Measurements from ENCODE around the gene ENTPD3.
A peak's percentile ranks its signal among the peaks of the same experiment; 100 is the strongest.

ENTPD3 gene

DNA sequence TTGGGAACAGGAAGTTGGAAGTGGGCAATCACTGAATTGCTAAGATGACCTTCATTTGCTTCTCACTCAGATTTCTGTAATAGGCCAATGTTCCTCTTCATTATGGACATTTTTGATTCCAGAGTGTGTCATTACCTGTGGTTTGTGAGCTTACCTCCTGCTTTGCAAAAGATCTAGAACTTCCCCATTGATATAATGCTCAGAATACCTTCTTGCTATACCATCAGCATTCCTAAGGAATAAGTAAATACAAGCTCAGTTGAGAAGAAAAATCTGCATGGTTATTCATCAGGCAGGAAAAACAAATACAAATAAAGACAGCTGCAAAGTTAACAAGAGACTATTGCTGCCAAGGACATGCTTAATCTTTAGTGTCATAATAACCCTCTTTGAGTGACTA is 64.6 kb downstream of the ENTPD3 start:
- no peak overlapping the region for H3K4me3 ChIP-seq (ENCODE audit: control insufficient read depth, low read depth, low read length)
- no peak for DNase-seq (ENCODE audit: low read depth)
- TF ChIP-seq, protein P1, sequence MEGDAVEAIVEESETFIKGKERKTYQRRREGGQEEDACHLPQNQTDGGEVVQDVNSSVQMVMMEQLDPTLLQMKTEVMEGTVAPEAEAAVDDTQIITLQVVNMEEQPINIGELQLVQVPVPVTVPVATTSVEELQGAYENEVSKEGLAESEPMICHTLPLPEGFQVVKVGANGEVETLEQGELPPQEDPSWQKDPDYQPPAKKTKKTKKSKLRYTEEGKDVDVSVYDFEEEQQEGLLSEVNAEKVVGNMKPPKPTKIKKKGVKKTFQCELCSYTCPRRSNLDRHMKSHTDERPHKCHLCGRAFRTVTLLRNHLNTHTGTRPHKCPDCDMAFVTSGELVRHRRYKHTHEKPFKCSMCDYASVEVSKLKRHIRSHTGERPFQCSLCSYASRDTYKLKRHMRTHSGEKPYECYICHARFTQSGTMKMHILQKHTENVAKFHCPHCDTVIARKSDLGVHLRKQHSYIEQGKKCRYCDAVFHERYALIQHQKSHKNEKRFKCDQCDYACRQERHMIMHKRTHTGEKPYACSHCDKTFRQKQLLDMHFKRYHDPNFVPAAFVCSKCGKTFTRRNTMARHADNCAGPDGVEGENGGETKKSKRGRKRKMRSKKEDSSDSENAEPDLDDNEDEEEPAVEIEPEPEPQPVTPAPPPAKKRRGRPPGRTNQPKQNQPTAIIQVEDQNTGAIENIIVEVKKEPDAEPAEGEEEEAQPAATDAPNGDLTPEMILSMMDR (conservative IDR thresholded peaks at IDR 0.05; ENCODE audit: control insufficient read depth, insufficient read depth, low read depth, low read length): no peak

DNA sequence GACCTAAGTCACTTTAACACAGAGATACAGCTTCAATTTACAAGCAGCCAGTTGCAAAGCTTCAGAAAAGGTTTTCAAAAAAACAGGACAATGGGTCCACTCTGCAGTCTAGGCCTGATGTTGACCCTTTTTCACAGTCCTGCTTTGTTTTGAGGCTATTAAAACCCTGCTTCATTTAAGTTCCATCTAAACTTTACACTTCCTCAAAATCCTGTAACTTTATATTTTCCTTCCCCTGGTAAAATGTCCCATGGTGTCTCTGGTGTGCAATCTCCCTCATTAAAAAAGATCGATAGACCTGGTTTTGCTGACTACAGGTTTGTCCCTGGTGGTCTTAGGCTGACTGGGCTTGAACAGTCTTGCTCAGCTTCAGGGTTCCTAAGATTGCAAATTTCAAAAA is 65.1 kb downstream of the ENTPD3 start:
- TF ChIP-seq, protein P1 (conservative IDR thresholded peaks at IDR 0.05; ENCODE audit: control insufficient read depth, insufficient read depth, low read depth, low read length): no peak
- no peak for DNase-seq (ENCODE audit: low read depth)
- H3K4me3 ChIP-seq (ENCODE audit: control insufficient read depth, low read depth, low read length): no peak overlapping the region

DNA sequence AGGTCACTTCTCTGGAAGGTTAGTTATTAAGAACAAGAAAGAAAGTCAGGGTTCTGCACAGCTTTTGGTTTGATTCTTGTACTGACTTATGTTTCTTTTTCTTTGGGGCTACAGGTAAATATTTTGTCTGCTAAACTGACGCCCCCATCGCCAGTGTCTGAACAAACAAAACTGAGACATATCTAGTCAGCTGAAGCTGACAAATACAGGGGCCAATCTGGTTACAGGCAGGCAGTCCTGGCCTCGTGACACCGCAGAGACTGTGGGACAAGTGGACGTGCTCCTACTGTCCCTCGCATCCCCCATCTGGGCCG is 65.5 kb downstream of the ENTPD3 start:
- peak overlapping the region; percentile 84 for H3K4me3 ChIP-seq (ENCODE audit: control insufficient read depth, low read depth, low read length)
- TF ChIP-seq, protein P1 (conservative IDR thresholded peaks at IDR 0.05; ENCODE audit: control insufficient read depth, insufficient read depth, low read depth, low read length): no peak
- no peak for DNase-seq (ENCODE audit: low read depth)

DNA sequence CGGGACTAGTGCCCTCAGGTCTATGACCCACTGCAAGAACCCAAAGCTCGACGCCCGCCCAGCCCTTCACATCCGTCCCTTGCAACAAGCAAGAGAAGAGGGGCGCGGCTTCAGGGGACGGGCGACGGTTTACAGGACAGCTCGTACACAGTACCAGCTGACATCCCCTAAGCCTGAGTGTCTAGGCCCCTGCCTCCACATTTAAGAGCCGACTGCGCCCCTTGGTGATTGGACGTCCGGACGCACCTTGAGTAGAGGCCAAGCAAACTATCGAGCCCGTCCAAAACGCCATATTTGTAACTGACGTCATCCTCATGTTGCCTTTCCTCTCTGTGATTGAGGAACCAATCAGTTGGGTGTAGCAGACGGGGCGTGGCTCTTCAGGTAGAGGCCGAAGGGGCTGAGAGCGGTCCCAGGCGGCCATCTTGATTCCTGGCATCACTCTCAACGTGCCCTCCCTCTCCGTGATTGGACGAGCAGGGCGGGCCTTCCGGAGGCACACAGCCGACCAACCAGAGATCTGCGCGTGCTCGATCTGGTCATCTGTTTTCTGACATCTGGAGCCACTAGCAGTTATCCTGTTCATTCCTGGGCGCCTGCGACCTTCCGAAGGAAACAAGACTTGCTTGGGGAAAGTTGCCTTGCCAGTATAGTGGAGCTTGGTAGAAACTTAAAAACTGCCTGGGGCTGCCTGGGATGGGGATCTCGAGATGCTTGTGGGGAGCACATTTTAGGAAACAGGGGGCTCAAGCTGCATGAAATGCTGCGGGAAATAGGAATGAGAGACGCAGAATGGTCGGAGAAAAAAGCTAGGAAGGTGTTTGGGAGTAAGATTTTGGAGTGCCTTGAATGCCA is 66.1 kb downstream of the ENTPD3 start:
- peak overlapping the region; percentile 84 for H3K4me3 ChIP-seq (ENCODE audit: control insufficient read depth, low read depth, low read length)
- TF ChIP-seq, protein P1 (conservative IDR thresholded peaks at IDR 0.05; ENCODE audit: control insufficient read depth, insufficient read depth, low read depth, low read length): no peak

DNA sequence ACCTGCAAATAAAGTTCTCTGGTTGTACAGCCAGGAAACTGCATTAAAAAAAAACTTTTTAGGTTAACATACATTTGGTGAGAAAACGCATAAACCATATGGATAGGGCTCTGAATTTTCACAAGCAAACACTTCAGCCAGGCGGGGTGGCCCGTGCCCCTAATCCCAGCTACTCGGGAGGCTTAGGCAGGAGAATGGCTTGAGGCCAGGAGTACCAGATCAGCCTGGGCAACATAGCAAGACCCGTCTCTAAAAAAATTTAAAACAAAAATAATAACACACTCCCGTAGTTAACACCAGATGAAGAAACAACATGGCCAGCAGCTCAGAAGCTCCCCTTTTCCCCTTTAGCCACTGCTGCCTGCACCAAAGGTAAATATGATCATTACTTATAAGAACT is 66.9 kb downstream of the ENTPD3 start:
- H3K4me3 ChIP-seq (ENCODE audit: control insufficient read depth, low read depth, low read length): peak overlapping the region; percentile 84
- DNase-seq (ENCODE audit: low read depth): no peak
- TF ChIP-seq, protein P1 (conservative IDR thresholded peaks at IDR 0.05; ENCODE audit: control insufficient read depth, insufficient read depth, low read depth, low read length): no peak

More for the DNA sequence above, 66.1 kb downstream of the ENTPD3 start:
- peak; percentile 98 for DNase-seq (ENCODE audit: low read depth)

DNA sequence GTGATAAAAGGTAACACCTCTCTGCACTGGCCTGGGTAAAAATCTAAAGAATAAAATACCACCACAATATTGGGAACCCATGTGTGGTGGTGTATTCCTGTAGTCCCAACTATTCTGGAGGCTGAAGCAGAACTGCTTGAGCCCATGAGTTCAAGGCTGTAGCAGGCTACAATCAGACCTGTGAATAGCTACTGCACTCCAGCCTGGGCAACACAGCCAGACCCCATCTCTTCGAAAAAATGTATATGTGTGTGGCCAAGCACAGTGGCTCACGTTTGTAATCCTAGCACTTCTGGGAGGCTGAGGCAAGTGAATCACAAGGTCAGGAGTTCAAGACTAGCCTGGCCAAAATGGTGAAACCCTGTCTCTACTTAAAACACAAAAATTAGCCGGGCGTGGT is 68.3 kb downstream of the ENTPD3 start:
- DNase-seq (ENCODE audit: low read depth): no peak
- TF ChIP-seq, protein P1 (conservative IDR thresholded peaks at IDR 0.05; ENCODE audit: control insufficient read depth, insufficient read depth, low read depth, low read length): no peak
- no peak overlapping the region for H3K4me3 ChIP-seq (ENCODE audit: control insufficient read depth, low read depth, low read length)
